ENCODE measurements around the gene LANCL2. TPM values are rescaled to one million over a fixed set of nuclear protein-coding genes. Genes with fewer than 3 reads are reported as not detected.

LANCL2 gene
- total and polyA plus RNA-seq, 4 experiments from 2014 or later: 4.4 to 7.0 (median 5.2) TPM

- H3K27ac Mint-ChIP-seq: no peak overlapping the region
- CTCF ChIA-PET (ENCODE audit: partially characterized antibody): no interaction called here
Observed at GRCh38 chr7:55336540-55336939, 28.6 kb upstream of the LANCL2 start.

GRCh38 chr7:55339033-55340000, 25.8 kb upstream of the LANCL2 start:
- Histone ChIP-seq H3K27me3 (ENCODE audit: insufficient read depth, low read length) (no peaks in the 10 kb centered on the region), H3K4me1 (ENCODE audit: insufficient read depth, low read length) (no peaks in the 10 kb centered on the region), H3K4me3 (ENCODE audit: low read length in 2 of 2) (no peak overlapping the region), H3K27ac (ENCODE audit: low read depth, low read length) (no peak overlapping the region), H3K36me3 (ENCODE audit: insufficient read depth, low read length) (no peaks in the 10 kb centered on the region), H3K9me3 (ENCODE audit: control insufficient read depth in 1 of 2, low read length in 2 of 2) (no peaks in the 10 kb centered on the region)
- Mint-ChIP-seq H3K4me3 (no peak overlapping the region), H3K4me1 (no peaks in the 10 kb centered on the region), H3K36me3 (no peaks in the 10 kb centered on the region), H3K9me3 (no peaks in the 10 kb centered on the region), H3K27ac (no peak overlapping the region), H3K27me3 (peaks cover 0 to 3% of the 10 kb centered on the region in 2 donors)
- POLR2A ChIA-PET (ENCODE audit: partially characterized antibody): no interaction called here
- intact Hi-C loops (cut with micrococcal nuclease): no loop called here
- no peak for DNase-seq
- CTCF ChIA-PET (ENCODE audit: partially characterized antibody): interaction anchor here (1.3 kb wide), 1 partner anchor 75 kb away, joined by 3 read pairs; no protein-coding TSS in a partner anchor

More at GRCh38 chr7:55336540-55336939, 28.6 kb upstream of the LANCL2 start:
- H3K4me3 ChIP-seq (ENCODE audit: low read length in 2 of 2): no peak overlapping the region
- DNase-seq: no peak
- POLR2A ChIA-PET (ENCODE audit: partially characterized antibody): no interaction called here
- no peaks in the 10 kb centered on the region for H3K4me1 ChIP-seq (ENCODE audit: insufficient read depth, low read length)
- Mint-ChIP-seq H3K4me3 (no peak overlapping the region), H3K36me3 (no peaks in the 10 kb centered on the region), H3K4me1 (no peaks in the 10 kb centered on the region), H3K9me3 (no peaks in the 10 kb centered on the region), H3K27me3 (peaks cover 0 to 3% of the 10 kb centered on the region in 2 donors)
- no peaks in the 10 kb centered on the region for H3K27me3 ChIP-seq (ENCODE audit: insufficient read depth, low read length)
- intact Hi-C loops (cut with micrococcal nuclease): no loop called here
- no peak overlapping the region for H3K27ac ChIP-seq (ENCODE audit: low read depth, low read length)
- H3K36me3 ChIP-seq (ENCODE audit: insufficient read depth, low read length): no peaks in the 10 kb centered on the region
- H3K9me3 ChIP-seq (ENCODE audit: control insufficient read depth in 1 of 2, low read length in 2 of 2): no peaks in the 10 kb centered on the region

- Mint-ChIP-seq H3K9me3 (no peaks in the 10 kb centered on the region), H3K4me3 (no peak overlapping the region), H3K27ac (no peak overlapping the region), H3K36me3 (no peaks in the 10 kb centered on the region), H3K27me3 (no peaks in the 10 kb centered on the region), H3K4me1 (no peaks in the 10 kb centered on the region)
- Histone ChIP-seq H3K4me1 (ENCODE audit: insufficient read depth, low read length) (no peaks in the 10 kb centered on the region), H3K27ac (ENCODE audit: low read depth, low read length) (no peak overlapping the region), H3K27me3 (ENCODE audit: insufficient read depth, low read length) (no peaks in the 10 kb centered on the region), H3K4me3 (ENCODE audit: low read length in 2 of 2) (no peak overlapping the region), H3K9me3 (ENCODE audit: control insufficient read depth in 1 of 2, low read length in 2 of 2) (no peaks in the 10 kb centered on the region), H3K36me3 (ENCODE audit: insufficient read depth, low read length) (no peaks in the 10 kb centered on the region)
- intact Hi-C loops (cut with micrococcal nuclease): no loop called here
- no peak for DNase-seq
- ChIA-PET CTCF (ENCODE audit: partially characterized antibody) (interaction anchor here (0.5 kb wide), 1 partner anchor 392 kb away, joined by 3 read pairs; no protein-coding TSS in a partner anchor), POLR2A (ENCODE audit: partially characterized antibody) (no interaction called here)
Observed at GRCh38 chr7:55342216-55342871, 22.8 kb upstream of the LANCL2 start.

- H3K27me3 ChIP-seq (ENCODE audit: insufficient read depth, low read length): no peaks in the 10 kb centered on the region
- intact Hi-C loops (cut with micrococcal nuclease): no loop called here
- no peak overlapping the region for H3K27ac ChIP-seq (ENCODE audit: low read depth, low read length)
- no peaks in the 10 kb centered on the region for H3K9me3 ChIP-seq (ENCODE audit: control insufficient read depth in 1 of 2, low read length in 2 of 2)
- Mint-ChIP-seq H3K36me3 (no peaks in the 10 kb centered on the region), H3K4me3 (no peak overlapping the region), H3K4me1 (no peaks in the 10 kb centered on the region), H3K27ac (no peak overlapping the region), H3K27me3 (no peaks in the 10 kb centered on the region), H3K9me3 (no peaks in the 10 kb centered on the region)
- no peak for DNase-seq
- H3K4me3 ChIP-seq (ENCODE audit: low read length in 2 of 2): no peak overlapping the region
- no peaks in the 10 kb centered on the region for H3K36me3 ChIP-seq (ENCODE audit: insufficient read depth, low read length)
- ChIA-PET CTCF (ENCODE audit: partially characterized antibody) (interaction anchor here (0.5 kb wide), 1 partner anchor 391 kb away, joined by 3 read pairs; no protein-coding TSS in a partner anchor), POLR2A (ENCODE audit: partially characterized antibody) (no interaction called here)
- no peaks in the 10 kb centered on the region for H3K4me1 ChIP-seq (ENCODE audit: insufficient read depth, low read length)
Observed at GRCh38 chr7:55343002-55343781, 21.9 kb upstream of the LANCL2 start.

GRCh38 chr7:55343860-55344606, 21.1 kb upstream of the LANCL2 start:
- Mint-ChIP-seq H3K27ac (no peak overlapping the region), H3K4me1 (peaks cover 0 to 4% (median 4%) of the 10 kb centered on the region in 4 donors), H3K9me3 (no peaks in the 10 kb centered on the region), H3K27me3 (no peaks in the 10 kb centered on the region), H3K36me3 (no peaks in the 10 kb centered on the region), H3K4me3 (no peak overlapping the region)
- intact Hi-C loops (cut with micrococcal nuclease): no loop called here
- Histone ChIP-seq H3K27me3 (ENCODE audit: insufficient read depth, low read length) (no peaks in the 10 kb centered on the region), H3K4me1 (ENCODE audit: insufficient read depth, low read length) (no peaks in the 10 kb centered on the region), H3K9me3 (ENCODE audit: control insufficient read depth in 1 of 2, low read length in 2 of 2) (no peaks in the 10 kb centered on the region), H3K27ac (ENCODE audit: low read depth, low read length) (no peak overlapping the region), H3K36me3 (ENCODE audit: insufficient read depth, low read length) (no peaks in the 10 kb centered on the region), H3K4me3 (ENCODE audit: low read length in 2 of 2) (no peak overlapping the region)
- ChIA-PET POLR2A (ENCODE audit: partially characterized antibody) (no interaction called here), CTCF (ENCODE audit: partially characterized antibody) (no interaction called here)
- no peak for DNase-seq

- H3K27me3 ChIP-seq (ENCODE audit: insufficient read depth, low read length): no peaks in the 10 kb centered on the region
- ChIA-PET POLR2A (ENCODE audit: partially characterized antibody) (no interaction called here), CTCF (ENCODE audit: partially characterized antibody) (no interaction called here)
- Mint-ChIP-seq H3K27ac (no peak overlapping the region), H3K4me3 (no peak overlapping the region), H3K9me3 (no peaks in the 10 kb centered on the region), H3K36me3 (no peaks in the 10 kb centered on the region), H3K27me3 (peaks cover 0 to 1% of the 10 kb centered on the region in 2 donors), H3K4me1 (peaks cover 0 to 4% (median 4%) of the 10 kb centered on the region in 4 donors)
- no peaks in the 10 kb centered on the region for H3K36me3 ChIP-seq (ENCODE audit: insufficient read depth, low read length)
- intact Hi-C loops (cut with micrococcal nuclease): no loop called here
- no peaks in the 10 kb centered on the region for H3K4me1 ChIP-seq (ENCODE audit: insufficient read depth, low read length)
- no peaks in the 10 kb centered on the region for H3K9me3 ChIP-seq (ENCODE audit: control insufficient read depth in 1 of 2, low read length in 2 of 2)
- H3K27ac ChIP-seq (ENCODE audit: low read depth, low read length): no peak overlapping the region
- no peak overlapping the region for H3K4me3 ChIP-seq (ENCODE audit: low read length in 2 of 2)
- DNase-seq: no peak
Observed at GRCh38 chr7:55344840-55345239, 20.3 kb upstream of the LANCL2 start.

Measured in CD4-positive, alpha-beta memory T cell (primary cell).